Fibroblast of skin of left quadriceps (primary cell): Measurements from ENCODE around the gene SFMBT2.
A peak's percentile ranks its signal among the peaks of the same experiment; 100 is the strongest.

Experiments used
- DNase-seq, 2 experiments: peaks; one replicate each; pipeline ENCODE4 v3.0.0-alpha.2; 2013; ENCODE audit warnings: low read depth in 2 of 2

SFMBT2 gene

DNA sequence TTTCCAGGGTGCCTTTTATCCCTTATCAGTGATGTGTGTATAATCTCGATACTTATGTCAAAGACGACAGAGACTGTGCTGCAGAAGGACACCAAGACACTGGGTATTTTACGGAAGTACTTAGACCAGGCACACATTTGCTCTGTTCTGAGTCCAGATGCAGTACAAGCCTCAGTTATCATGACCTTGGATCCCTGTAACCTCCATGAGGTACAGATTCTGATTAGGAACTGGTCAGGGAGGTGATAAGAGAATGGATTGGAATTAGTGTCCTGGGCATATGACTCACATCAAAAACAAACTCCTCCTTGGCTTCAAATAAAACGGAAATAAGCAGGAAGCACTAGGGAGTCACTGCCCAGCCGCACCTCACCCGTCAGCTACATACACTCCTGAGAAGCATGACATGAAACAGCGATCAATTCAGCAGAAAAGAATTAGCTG is 146.5 kb downstream of the SFMBT2 start:
- no peak for DNase-seq

DNA sequence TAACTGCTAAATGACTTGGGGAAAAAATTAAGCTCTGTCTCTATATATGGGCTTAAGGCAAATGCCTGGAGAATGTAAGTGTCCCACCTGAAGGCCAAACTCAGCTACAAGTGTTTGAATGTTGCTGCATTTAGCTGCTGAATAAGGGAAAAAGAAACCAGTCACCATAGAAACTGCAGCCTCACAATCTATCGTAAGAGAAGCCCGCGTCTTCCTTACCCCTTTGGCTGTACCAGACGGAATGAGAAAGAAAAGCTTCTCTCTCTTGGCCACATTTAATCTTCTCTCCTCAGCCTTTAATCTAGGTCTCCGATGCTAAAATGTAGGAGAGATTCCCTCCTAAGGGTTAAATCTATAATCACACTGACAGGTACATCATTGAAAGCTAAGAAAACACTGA is 147.2 kb downstream of the SFMBT2 start:
- DNase-seq, result no peak

DNA sequence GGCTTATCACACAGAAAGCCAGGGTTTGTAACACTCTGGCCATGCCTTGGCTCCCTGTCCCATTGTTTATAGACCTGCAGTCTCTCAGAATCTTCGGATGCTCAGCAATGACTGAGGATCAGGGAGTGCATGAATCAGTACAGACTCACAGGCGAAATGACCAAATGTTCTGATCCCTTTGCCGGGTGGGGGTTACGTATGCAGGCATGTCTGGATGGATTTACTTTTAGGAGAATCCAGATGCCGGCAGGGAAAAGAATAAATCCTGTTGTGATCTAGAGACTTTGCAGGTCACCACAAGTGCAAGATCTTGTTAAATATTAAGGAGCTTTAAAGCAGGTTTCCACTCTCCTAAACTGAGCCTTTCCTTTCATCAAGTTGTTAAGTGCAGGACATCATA is 149.5 kb downstream of the SFMBT2 start:
- no peak for DNase-seq

DNA sequence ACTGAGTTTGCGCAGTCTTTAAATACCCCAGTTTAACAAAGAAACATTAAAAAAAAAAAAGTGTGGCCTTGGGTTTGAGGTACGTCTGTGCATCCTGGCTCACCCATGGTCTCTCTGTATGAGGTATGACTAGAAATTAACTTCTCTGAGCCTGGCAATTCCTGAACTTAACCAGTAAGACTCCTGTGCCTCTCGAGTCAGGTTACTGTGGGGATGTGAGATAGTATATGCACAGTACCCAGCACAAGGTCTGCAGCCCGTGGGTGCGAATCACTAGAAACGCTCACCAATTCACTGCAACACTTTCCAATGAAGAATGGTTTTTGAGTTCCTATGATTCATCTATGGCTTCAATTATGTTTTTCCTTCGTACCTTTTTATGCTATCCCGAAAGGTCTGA is 149.9 kb downstream of the SFMBT2 start:
- DNase-seq, result no peak

DNA sequence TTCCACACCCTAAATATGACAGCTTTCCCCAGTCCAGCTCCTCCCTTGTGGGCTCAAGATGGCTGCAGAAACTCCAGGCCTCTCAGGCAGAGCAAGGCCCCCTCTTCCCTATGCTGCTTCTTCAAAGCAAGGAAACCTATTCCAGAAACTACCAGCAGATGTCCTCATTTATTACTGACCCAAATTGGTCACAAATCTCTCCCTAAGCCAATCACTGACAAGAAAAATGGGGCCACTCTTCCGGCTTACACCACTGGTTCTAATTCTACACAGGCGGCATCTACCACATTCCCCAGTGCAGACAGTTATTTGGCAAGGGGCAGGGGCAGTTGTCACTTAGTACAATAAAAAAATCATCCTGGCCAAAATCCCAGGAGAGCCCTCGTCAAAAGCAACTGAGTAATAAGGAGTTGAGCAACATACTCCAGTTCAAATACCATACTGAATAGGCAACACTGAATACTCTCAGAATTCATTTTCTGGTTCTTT is 150.4 kb downstream of the SFMBT2 start:
- peak; percentile 97 for DNase-seq

DNA sequence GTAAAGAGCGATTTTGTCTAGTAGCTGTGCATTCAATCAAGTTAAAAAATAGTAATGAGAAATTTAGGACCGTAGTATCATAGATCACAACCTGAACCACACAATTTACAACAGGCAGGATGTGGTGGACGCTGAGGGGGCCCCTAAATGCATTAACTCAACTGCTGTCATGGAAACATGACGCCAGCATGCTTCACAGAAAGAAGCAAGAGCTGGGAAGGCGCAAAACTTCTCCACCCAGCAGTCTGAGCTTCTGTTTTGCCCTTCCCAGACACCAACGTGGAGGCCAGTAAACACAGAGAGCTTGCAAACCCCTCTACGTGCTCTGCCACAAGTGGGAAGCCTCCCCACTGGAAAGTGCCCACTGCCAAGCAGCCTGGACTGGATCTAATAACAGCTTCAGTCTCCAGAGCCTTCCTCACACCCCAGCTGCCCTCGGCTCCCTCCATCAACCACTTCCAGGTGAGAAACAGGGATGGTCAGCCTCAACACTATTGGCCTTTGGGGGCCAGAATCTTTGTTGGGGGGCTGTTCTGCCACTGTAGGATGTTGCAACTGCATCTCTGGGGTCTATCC is 151.8 kb downstream of the SFMBT2 start:
- no peak for DNase-seq

DNA sequence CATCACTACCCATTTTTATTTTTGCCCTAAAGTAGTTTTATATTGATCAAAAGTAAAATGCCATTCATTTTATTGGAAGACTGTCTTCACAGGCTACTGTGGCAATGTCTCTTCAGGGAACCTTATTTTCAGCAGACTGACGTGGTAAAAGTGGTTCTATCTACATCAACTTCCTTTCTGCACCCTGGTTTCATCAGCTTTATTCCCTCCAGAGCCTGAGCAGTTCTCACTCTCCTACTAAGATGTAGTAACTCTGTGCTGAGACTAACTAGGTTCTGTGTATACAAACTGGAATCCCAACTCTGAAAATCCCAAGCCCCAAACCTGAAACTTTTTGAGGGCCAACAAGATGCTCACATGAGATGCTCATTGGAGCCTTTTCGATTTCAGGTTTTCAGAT is 155.3 kb downstream of the SFMBT2 start:
- DNase-seq, result no peak

DNA sequence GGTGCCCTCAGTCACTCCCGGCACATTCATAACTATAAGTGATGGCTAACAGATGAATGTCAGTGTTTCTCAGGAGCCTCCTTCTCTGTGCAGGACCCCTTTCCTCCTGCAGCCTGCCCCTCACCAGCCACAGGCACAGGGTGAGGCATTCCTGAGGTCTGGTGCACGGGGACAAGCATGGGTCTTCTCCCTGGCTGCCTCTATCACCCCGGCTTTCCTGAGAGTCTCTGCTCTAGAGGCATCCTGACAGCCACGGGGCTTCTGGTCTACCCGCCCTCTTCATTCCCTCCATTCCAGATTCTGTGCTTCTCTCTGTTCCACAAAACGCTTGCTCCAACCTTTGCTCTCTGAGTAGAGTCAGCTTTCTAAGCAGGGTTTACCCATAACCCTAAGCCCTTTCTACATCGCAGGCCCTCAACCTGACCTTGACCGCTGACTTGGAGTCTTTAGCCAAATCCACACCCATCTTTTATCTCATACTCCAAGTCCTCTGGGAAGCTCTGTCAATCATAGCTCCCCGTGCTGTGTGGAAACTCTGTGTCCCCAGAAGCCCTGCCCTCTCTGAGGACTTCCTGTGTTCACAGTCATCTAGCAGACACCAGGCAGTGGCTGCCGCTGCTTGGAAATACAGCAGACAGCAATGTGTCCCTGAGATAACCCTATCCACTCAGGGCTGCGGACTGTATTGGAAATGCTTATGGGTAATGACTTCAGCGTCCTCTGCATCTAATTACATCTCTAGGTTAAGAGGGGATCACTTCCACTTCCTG is 159.0 kb downstream of the SFMBT2 start:
- no peak for DNase-seq

DNA sequence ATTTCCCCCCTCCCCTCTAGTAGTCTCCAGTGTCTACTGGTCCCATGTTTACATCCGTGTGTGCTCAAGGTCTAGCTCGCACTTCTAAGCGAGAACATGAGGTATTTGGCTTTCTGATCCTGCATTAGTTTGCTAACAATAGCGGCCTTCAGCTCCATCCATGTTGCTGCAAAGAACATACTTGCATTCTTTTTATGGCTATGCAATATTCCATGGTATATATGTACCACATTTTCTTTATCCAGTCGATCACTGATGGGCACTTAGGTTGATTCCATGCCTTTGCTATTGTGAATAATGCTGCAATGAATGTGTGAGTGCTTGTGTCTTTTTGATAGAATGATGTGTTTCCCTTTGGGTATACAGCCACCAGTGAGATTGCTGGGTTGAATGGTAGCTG is 160.6 kb downstream of the SFMBT2 start:
- DNase-seq, result no peak

DNA sequence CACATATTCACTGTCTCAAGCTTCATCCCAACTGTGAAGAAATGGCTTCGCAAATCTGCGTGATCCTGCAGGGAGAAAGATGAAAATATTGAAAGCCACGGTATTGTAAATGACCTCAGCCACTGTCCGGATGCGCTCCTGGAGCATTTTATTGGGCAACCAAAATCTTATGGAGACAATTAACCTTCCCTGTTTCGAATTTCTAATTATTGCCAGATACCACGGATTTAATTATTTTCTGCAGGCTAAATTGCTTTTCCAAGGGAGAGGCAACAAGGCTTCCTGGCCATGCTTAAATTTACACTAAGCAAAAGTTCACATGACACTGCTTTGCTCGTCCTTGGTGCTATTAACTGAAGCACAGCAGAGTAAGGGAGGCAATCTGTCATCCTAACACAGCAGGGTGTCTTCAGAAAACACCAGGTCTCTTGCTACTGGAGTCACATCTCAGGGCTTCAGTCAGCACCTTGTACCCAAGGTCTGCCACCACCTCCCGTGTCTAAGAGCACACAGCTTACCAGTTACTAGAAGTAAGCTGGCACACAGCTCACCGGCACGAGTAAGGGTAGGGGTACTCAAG is 162.2 kb downstream of the SFMBT2 start:
- DNase-seq, result no peak

DNA sequence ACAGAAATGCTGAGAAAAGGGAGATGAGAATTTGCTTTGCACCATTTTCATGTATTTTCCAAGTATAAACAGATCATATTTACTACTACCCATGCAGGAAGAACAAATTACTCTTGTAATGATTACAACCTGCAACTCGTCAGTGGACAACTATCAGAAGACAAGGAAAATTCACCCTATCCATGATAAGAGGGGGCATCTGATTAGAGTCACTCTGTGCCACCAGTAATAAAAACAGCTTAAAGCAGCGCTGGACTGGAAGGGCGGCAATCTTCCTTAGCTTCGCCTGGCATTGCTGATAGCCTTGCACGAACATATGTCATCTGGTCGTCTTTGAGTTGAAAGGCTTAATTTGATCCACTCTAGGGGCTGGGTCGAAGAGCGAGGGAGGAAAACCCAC is 162.7 kb downstream of the SFMBT2 start:
- no peak for DNase-seq

DNA sequence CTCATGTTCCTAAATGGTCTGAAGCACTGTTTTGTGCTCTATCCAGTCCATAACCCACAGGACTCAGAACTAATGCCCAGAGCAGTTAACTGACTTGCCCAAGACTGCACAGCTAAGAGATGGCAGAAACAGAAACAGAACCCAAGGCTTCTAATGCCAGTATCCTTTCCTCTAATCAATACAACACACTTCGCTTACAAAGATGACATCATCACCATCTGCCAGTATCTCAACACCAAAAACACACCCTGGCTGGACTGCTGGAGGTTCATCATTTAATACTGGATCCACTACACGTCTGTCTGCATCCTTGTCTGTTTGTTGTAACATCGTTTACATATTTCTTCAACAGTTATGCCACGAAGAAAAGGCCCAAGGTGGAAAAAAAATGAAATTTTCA is 165.3 kb downstream of the SFMBT2 start:
- no peak for DNase-seq

DNA sequence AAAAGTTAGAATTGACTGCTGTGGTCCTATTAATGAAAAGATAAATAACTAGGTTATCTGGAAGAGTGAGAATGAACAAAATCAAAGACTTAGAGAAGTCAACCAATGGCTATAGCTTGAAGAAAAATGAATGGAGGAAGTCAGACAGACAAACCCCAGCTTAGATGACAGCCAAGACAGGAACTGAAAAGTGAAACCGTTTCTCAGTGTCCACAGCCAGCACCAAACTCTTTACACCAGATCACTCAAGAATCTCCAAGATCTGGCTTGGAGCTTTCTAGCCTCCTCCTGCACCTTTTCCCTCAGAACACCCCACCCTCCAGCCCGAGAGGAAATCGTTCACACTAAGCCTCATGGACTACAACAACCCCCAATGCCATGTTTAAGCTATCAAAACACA is 167.0 kb downstream of the SFMBT2 start:
- DNase-seq, result no peak

DNA sequence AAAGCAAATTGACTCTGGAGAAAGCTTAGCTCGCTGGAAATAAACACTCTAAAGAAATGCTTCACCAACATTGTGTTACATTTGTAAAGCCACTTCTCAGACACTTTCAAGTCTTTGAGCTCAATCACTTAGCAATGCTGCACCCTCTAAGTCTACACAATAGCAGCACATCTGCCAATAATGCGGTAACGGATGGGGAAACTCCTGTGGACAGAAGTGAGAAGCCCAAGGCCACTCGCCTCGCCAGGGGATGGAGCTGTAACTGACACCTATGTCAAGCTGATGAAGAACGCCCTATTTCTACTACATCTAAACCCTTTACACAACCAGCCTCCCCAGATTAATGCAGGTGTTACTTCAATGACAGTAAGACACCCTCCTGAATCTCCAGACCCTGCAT is 167.7 kb downstream of the SFMBT2 start:
- no peak for DNase-seq

DNA sequence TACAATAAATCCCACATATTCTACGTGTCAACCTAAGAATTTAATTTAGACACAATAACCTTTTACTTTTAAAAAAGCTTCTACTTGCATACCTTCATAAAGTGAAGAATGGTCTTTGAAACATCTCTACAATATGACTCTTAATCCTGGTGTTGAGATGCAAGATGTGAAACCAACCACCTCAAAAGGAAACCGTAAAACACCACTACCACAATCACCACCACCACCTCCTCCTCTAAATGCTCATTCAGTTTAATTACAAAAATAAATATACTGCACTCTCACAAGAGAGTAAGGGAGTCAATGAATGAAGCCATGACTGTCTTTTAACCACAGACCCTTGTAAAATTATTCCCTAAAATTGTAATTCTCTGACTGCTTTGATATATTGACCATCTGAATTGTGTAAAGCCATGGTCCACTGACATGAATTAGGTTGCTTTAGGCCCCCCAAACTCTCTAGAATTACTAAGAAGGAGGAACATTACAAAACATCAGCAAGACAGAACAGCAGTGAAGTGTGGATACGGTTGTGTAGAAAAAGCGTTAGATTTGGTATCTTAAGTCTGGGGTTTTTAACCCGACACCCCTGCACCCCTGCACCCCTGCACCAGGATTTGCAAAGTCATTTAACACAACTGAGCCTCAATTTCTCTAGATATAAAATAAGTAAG is 171.4 kb downstream of the SFMBT2 start:
- DNase-seq, result no peak

DNA sequence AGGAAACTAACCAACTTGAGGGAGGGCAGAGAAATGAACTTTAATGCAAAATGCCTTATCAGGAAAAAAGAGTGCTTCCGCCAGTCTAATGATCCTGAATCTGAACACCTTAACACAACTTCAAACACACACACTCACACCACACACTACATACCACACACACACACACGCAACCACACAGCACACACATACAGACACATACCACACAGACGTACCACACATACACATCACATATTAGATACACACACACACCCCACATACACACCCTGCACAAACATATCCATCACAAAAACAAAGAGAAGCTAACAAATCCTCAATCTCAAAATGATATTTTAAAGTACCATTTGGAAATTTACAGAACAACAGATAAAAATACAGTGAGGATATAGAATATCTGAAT is 175.5 kb downstream of the SFMBT2 start:
- DNase-seq, result no peak

DNA sequence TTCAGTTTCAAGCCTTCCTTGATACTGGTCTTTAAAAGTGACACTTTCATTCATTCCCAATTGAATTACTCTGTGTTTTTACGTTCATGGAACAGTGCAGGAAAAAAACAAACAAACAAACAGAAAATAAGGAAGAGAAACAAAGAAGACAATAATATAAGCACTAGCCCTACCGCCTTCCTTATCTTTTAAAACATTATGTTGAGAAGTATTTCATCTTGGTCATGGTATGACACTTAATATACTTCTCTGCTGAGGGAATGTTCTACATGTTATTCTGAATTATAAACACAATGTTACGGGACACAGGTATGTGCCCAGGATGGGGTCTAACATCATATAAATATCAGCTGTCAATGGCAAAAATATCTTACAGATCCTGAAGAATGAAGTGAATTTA is 176.7 kb downstream of the SFMBT2 start:
- DNase-seq, result no peak

DNA sequence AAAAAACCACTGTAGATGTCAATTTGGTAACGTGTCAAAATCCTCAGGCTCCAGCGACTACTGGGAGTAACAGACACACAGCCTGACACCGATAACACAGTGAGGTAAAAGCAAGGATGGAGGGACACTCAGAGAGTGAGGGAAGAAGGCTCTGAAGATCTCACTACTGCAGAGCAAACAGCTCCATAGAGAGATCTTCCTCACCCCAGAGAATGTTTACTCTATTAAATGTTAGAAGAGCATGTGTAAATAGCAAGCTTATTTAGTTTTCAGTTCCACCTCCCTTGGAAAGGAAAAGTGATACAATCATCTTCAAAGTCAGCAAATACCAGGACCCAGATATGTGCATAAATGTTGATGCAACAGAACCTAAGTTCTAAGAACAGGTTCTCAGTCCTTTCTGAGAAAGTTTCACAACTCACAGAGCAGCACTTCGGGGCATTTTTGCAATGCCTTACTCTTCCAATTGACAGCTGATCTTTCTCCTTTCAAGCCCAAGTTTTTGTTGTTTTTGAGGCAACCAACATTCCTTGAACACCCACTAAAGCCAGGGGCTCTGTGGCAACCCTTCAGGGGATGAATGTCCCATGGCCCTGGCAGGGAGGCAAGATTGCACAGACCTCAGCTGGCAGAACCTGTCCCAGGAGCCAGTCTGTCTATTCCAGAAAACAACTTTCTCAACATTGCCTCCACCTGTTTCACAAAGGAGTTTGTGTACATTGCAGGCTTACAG is 177.4 kb downstream of the SFMBT2 start:
- no peak for DNase-seq

DNA sequence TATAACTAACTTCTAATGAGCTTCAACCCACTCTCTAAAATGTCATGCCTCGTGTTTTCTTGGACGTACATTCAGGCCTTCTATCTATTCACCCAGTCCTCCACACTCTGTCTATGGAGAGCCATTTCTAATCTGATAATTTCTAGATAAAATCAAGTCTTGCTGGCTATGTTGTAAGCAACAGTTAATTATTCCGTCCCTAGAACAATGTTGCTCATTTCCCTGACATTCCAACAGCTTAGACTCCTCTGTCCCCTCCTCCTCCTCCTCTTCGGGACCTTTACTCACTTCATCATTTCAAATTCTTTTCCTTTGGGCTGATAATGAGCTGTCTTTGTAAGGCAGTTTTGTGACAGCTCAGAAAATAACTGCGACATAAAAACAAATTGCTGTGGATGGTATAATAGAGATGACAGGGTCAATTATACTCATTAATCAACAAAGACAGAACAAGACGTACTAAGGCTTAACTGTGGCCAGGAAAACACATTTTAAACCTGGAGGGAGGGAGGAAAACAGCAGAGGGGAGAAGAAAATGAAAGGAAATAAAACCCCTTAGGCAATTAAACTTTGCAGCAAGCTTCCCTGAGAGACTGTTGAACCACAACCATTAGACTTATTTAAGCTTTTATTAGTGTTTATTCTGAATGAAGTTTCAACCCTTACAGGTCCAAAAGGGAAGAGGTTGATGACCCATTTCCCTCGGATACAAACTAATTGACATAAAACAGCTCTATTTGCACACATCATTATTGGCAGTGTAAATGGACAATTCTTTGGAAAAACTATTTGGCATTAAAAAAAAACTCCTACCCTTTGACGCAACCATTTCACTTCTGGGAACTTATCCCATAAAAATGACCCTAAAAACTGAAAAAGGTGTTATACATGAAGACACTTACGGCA is 179.1 kb downstream of the SFMBT2 start:
- DNase-seq, result no peak

DNA sequence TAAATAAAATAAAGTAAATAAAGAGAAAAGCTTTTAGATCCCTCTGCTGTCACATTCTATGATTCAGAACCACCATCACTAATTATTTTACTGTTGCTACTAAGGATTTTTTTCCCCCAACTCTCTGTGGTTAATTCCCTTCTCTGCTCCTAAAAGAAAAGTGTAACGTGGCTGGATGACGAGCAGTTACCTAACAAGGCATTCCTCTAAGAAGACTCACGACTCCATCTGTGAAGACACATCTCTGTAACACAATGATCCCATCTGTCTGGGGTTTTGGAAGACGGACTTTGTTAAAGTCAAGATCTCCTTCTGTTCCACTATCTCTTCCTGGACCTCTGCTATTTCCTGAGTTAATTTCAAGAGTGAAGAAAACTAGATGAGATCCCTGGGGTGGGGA is 179.9 kb downstream of the SFMBT2 start:
- peak; percentile 3 to 9 for DNase-seq

DNA sequence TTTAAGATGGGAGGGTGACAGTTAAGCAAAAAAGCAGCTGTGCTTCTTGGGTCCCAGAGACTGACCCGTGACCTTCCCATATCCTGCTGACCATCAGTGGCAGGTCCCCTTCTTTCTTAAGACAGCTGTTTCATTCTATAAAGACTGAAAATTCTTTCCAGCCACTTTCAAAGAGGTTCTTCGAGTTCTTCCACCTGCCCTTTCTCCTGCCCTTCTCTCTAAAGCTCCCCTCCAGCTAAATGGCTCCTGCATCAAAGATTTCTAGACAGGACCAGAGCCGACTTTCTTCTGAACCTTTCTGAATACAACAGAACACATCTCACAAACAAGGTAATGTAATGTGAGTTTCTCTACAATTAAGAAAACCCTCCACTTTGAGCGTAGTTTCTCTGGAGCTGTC is 180.8 kb downstream of the SFMBT2 start:
- no peak for DNase-seq
